Activated CD8-positive, alpha-beta memory T cell treated with anti-CD3 and anti-CD28 coated beads, Interleukin-2, amount 10 ng/mL, durations not matched to agents 7 days and 5 days (primary cell): ENCODE results near the gene APCDD1L. TPM values are rescaled to one million over a fixed set of nuclear protein-coding genes. Genes with fewer than 3 reads are reported as not detected.
"Not testable (repeated sequence)": the region's sequence is repeated elsewhere in the genome, so short reads cannot be mapped to it uniquely, and the experiment has no call there.

Experiments
- ATAC-seq: fragments of 150-1000 bp; cut with Tn5 transposase; one replicate; pipeline ENCODE4 v1.10.0; 2021; ENCODE audit warnings: moderate library complexity
- CTCF ChIA-PET: fragments of 350-600 bp; sonication (Branson Sonifier 250); formaldehyde crosslinking; loops from one replicate; lab custom pipeline; 2021; ENCODE audit warnings: antibody characterized with exemption; lab: Charles Lee
- DNase-seq: peaks from one replicate; pipeline ENCODE4 v3.0.0-alpha.2; 2020
- H3K27ac Mint-ChIP-seq: one replicate; pipeline ENCODE4 v1.8.0; 2021; ENCODE audit warnings: mild to moderate bottlenecking, mixed read lengths
- H3K27me3 Mint-ChIP-seq: one replicate; pipeline ENCODE4 v1.8.0; 2021; ENCODE audit warnings: mixed read lengths
- H3K36me3 Mint-ChIP-seq: one replicate; pipeline ENCODE4 v1.8.0; 2021; ENCODE audit warnings: mild to moderate bottlenecking, mixed read lengths
- H3K4me1 Mint-ChIP-seq: one replicate; pipeline ENCODE4 v1.8.0; 2021; ENCODE audit warnings: mixed read lengths
- H3K4me3 Mint-ChIP-seq: one replicate; pipeline ENCODE4 v1.8.0; 2021; ENCODE audit warnings: mild to moderate bottlenecking, moderate library complexity, mixed read lengths
- H3K9me3 Mint-ChIP-seq: one replicate; pipeline ENCODE4 v1.8.0; 2022; ENCODE audit warnings: low read depth, mixed read lengths
- total RNA-seq, 2 experiments: library from RNA; stranded (reverse); gene quantifications; one replicate each; pipeline ENCODE4 v1.2.3, GENCODE V29; 2021

The APCDD1L gene
- total RNA-seq, 2 experiments from 2014 or later = not detected

- DNase-seq (no peak), ATAC-seq (no peak)
- Mint-ChIP-seq H3K27me3 (no peaks in the 10 kb centered on the region), H3K36me3 (peaks cover 21% of the 10 kb centered on the region), H3K27ac (no peak overlapping the region), H3K4me1 (peaks cover 16% of the 10 kb centered on the region), H3K9me3 (no peaks in the 10 kb centered on the region), H3K4me3 (no peak overlapping the region)
- CTCF ChIA-PET = interaction anchor here (0.7 to 0.9 kb wide), 2 partner anchors 34 to 199 kb away, joined by 3 read pairs; no protein-coding TSS in a partner anchor
These were observed 78.1 kb downstream of the APCDD1L start for GRCh38 chr20:58436868-58437645.

GRCh38 chr20:58435237-58435636 is 80.0 kb downstream of the APCDD1L start:
- no peaks in the 10 kb centered on the region for H3K9me3 Mint-ChIP-seq
- CTCF ChIA-PET = no interaction called here
- H3K27me3 Mint-ChIP-seq = no peaks in the 10 kb centered on the region
- H3K4me1 Mint-ChIP-seq = peaks cover 20% of the 10 kb centered on the region
- DNase-seq (no peak), ATAC-seq (no peak)
- no peak overlapping the region for H3K4me3 Mint-ChIP-seq
- H3K36me3 Mint-ChIP-seq = peaks cover 21% of the 10 kb centered on the region
- H3K27ac Mint-ChIP-seq = no peak overlapping the region

GRCh38 chr20:58434326-58434725 is 80.9 kb downstream of the APCDD1L start:
- Mint-ChIP-seq H3K36me3 (peaks cover 21% of the 10 kb centered on the region), H3K27ac (no peak overlapping the region), H3K4me1 (peaks cover 20% of the 10 kb centered on the region), H3K27me3 (no peaks in the 10 kb centered on the region), H3K9me3 (no peaks in the 10 kb centered on the region), H3K4me3 (no peak overlapping the region)
- DNase-seq = no peak
- CTCF ChIA-PET = no interaction called here
- no peak for ATAC-seq

- H3K27ac Mint-ChIP-seq = no peak overlapping the region
- H3K4me1 Mint-ChIP-seq = peaks cover 21% of the 10 kb centered on the region
- DNase-seq = no peak
- no peak for ATAC-seq
- H3K9me3 Mint-ChIP-seq = no peaks in the 10 kb centered on the region
- no peak overlapping the region for H3K4me3 Mint-ChIP-seq
- H3K27me3 Mint-ChIP-seq = no peaks in the 10 kb centered on the region
- CTCF ChIA-PET = no interaction called here
- peaks cover 24% of the 10 kb centered on the region for H3K36me3 Mint-ChIP-seq
These were observed 81.4 kb downstream of the APCDD1L start for GRCh38 chr20:58433759-58434158.

- Mint-ChIP-seq H3K36me3 (peaks cover 26% of the 10 kb centered on the region), H3K27ac (no peak overlapping the region), H3K27me3 (no peaks in the 10 kb centered on the region), H3K4me3 (no peak overlapping the region), H3K4me1 (peaks cover 23% of the 10 kb centered on the region), H3K9me3 (no peaks in the 10 kb centered on the region)
- CTCF ChIA-PET = interaction anchor here (1.4 kb wide), 1 partner anchor 10 kb away, joined by 4 read pairs; no protein-coding TSS in a partner anchor
- DNase-seq (no peak), ATAC-seq (no peak)
These were observed 82.1 kb downstream of the APCDD1L start for GRCh38 chr20:58433029-58433647.

- H3K36me3 Mint-ChIP-seq = peaks cover 20% of the 10 kb centered on the region
- H3K4me1 Mint-ChIP-seq = peaks cover 20% of the 10 kb centered on the region
- CTCF ChIA-PET = interaction anchor here (1.4 kb wide), 1 partner anchor 9 kb away, joined by 4 read pairs; no protein-coding TSS in a partner anchor
- no peak overlapping the region for H3K27ac Mint-ChIP-seq
- no peak overlapping the region for H3K4me3 Mint-ChIP-seq
- no peaks in the 10 kb centered on the region for H3K27me3 Mint-ChIP-seq
- DNase-seq = no peak
- no peaks in the 10 kb centered on the region for H3K9me3 Mint-ChIP-seq
- ATAC-seq = no peak
These were observed 82.8 kb downstream of the APCDD1L start for GRCh38 chr20:58432186-58432954.

- CTCF ChIA-PET = no interaction called here
- Mint-ChIP-seq H3K27ac (no peak overlapping the region), H3K4me3 (no peak overlapping the region), H3K9me3 (no peaks in the 10 kb centered on the region), H3K27me3 (no peaks in the 10 kb centered on the region), H3K4me1 (peaks cover 18% of the 10 kb centered on the region), H3K36me3 (peaks cover 16% of the 10 kb centered on the region)
- no peak for ATAC-seq
- no peak for DNase-seq
These were observed 84.1 kb downstream of the APCDD1L start for GRCh38 chr20:58431134-58431533.

GRCh38 chr20:58429303-58429702 is 85.9 kb downstream of the APCDD1L start:
- Mint-ChIP-seq H3K4me3 (no peak overlapping the region), H3K27ac (no peak overlapping the region), H3K27me3 (no peaks in the 10 kb centered on the region), H3K9me3 (no peaks in the 10 kb centered on the region), H3K4me1 (peaks cover 18% of the 10 kb centered on the region), H3K36me3 (peaks cover 15% of the 10 kb centered on the region)
- ATAC-seq = no peak
- CTCF ChIA-PET = no interaction called here
- DNase-seq = no peak

- Mint-ChIP-seq H3K4me3 (no peak overlapping the region), H3K27ac (no peak overlapping the region), H3K36me3 (peaks cover 19% of the 10 kb centered on the region), H3K27me3 (no peaks in the 10 kb centered on the region), H3K4me1 (peaks cover 18% of the 10 kb centered on the region), H3K9me3 (no peaks in the 10 kb centered on the region)
- DNase-seq (no peak), ATAC-seq (no peak)
- CTCF ChIA-PET = no interaction called here
These were observed 86.8 kb downstream of the APCDD1L start for GRCh38 chr20:58428364-58428763.

GRCh38 chr20:58427571-58427970 is 87.6 kb downstream of the APCDD1L start:
- H3K27me3 Mint-ChIP-seq = not testable (repeated sequence)

GRCh38 chr20:58424218-58424969 is 90.8 kb downstream of the APCDD1L start:
- CTCF ChIA-PET = interaction anchor here (1.5 kb wide), 2 partner anchors 8 to 23 kb away, joined by 4 to 5 read pairs; no protein-coding TSS in a partner anchor
- no peaks in the 10 kb centered on the region for H3K9me3 Mint-ChIP-seq
- H3K27ac Mint-ChIP-seq = no peak overlapping the region
- H3K4me1 Mint-ChIP-seq = peaks cover 6% of the 10 kb centered on the region
- peaks cover 37% of the 10 kb centered on the region for H3K36me3 Mint-ChIP-seq
- no peaks in the 10 kb centered on the region for H3K27me3 Mint-ChIP-seq
- DNase-seq (no peak), ATAC-seq (no peak)
- H3K4me3 Mint-ChIP-seq = no peak overlapping the region

More at GRCh38 chr20:58427571-58427970, 87.6 kb downstream of the APCDD1L start:
- DNase-seq, H3K4me3 Mint-ChIP-seq, H3K9me3 Mint-ChIP-seq, H3K27ac Mint-ChIP-seq, ATAC-seq, CTCF ChIA-PET: not testable (repeated sequence)
- Mint-ChIP-seq H3K4me1 (peaks cover 10% of the 10 kb centered on the region), H3K36me3 (peaks cover 21% of the 10 kb centered on the region)

GRCh38 chr20:58421497-58421850 is 93.7 kb downstream of the APCDD1L start:
- Mint-ChIP-seq H3K27ac (no peak overlapping the region), H3K27me3 (no peaks in the 10 kb centered on the region), H3K4me1 (peaks cover 13% of the 10 kb centered on the region), H3K4me3 (no peak overlapping the region), H3K36me3 (peaks cover 44% of the 10 kb centered on the region), H3K9me3 (no peaks in the 10 kb centered on the region)
- ATAC-seq (no peak), DNase-seq (no peak)
- CTCF ChIA-PET = no interaction called here
